HG02763 (cell line): ENCODE results near the gene ZNF549.

Experiments used
- ATAC-seq: cut with Tn5 transposase; IDR thresholded peaks from one replicate; pipeline ENCODE4 v1.9.1; 2021; ENCODE audit warnings: mild to moderate bottlenecking, moderate library complexity; ENCODE audit not compliant: unreplicated experiment

Gene ZNF549

GRCh38 chr19:57566396-57567265 lies 39.5 kb downstream of the ZNF549 start:
- no peak for ATAC-seq

- ATAC-seq = no peak
Observed at GRCh38 chr19:57570707-57571106, 43.6 kb downstream of the ZNF549 start.

DNA sequence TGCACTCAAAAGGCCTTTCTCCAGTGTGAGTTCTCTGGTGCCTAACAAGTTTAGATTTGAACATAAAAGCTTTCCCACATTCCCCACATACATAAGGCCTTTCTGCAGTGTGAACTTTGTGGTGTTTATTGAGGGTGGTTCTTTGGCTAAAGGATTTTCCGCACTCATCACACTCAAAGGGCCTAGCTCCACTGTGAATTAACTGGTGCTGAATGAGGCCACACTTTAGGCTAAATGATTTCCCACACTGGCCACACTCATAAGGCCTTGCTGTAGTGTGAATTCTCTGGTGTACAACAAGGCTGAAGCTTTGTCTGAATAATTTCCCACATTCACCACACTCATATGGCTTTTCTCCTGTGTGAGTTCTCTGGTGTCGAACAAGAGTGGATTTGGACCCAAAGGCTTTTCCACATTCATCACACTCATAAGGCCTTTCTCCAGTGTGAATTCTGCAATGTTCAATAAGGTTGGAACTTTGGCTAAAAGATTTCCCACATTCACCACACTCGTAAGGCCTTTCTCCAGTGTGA lies 45.3 kb downstream of the ZNF549 start:
- ATAC-seq = no peak

- ATAC-seq = no peak
Observed at GRCh38 chr19:57576661-57577060, 49.5 kb downstream of the ZNF549 start.

DNA sequence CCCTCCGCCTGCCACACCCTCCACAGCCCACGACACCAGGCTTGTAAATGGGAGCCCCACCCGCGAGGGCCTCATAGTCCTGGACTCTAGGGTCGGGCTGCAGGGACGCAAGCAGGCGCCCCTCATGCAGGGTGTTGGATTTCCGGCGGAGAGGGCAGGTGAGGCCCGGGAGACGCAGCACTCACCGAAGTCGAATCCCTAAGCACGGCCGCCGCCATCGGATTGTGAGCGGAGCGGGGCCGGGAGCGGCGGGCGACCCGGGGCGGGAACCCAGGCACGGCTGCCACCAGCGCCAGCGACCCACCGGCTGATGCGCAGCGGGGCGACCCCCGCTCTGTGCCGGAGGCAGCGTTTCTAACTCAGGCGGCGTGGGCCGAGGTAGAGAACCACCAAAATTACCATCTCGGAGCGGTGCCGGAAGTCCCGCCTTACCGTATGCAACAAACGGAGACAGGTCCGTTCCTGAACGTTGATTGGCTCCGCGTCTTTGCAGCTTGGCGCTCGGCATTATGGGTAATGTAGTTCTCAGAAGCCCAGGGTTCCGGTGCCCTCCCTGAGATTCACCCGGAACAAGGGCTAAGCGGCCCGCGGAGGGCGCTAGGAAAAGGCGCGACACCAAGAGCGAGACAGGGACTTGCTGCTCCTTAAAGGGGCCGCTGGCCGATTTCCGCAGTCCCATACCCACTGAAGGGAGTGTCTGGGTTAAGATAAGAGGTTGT lies 51.5 kb downstream of the ZNF549 start, which contains the start of gene ZNF416:
Gene ZNF416 (minus strand): TSS at position 425 of the 719 bp plus-strand sequence. CDS start 207 bp downstream, at position 218.
- ATAC-seq = peak; percentile 97

GRCh38 chr19:57583104-57583520 lies 56.0 kb downstream of the ZNF549 start:
- ATAC-seq = no peak

DNA sequence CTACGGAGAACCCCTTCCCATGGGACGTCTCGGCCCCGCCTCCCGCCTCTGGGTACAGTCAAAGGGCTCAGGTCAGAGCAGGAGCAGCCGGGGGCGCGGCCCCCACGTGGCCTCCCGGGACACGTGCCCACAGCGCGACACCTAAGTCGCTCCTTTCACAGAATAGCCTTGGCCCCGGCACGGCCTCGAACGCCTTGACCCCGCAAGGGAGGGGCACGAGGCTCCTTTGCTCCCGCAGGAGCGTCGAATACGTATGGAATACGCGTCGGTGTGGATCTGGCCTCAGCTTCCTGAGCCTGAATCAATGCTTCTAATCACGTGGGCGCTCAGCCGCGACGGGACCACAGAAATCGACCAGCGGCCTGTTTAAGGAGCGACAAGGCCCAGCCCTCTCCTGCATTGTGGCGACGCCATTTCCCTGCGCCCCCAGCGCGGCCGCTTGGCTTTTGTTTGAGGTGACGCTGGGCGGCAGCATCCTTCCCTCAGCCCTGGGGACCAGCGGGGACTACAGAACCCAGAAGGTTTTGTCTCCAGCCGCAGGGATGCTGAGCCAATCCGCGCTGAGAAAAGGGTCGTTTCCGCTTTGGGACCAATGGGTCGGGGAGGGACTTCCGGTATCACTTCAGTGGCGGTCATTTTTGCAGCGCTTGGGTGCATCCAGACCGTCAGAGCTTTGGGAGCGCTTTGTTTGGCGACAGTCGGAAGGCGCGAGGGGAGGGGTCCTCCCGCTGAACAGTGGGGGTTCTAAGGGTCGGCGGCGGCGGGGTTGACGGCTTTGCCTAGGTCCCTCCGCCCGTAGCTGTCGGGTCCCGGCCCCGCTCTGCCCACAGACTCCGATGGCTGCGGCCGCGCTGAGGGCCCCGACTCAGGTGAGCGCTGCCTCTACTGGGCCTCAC lies 56.6 kb downstream of the ZNF549 start, which contains the start of gene ZIK1:
Gene ZIK1 (plus strand): TSS at position 625 of the 896 bp plus-strand sequence. CDS start 212 bp downstream, at position 837.
- no peak for ATAC-seq

DNA sequence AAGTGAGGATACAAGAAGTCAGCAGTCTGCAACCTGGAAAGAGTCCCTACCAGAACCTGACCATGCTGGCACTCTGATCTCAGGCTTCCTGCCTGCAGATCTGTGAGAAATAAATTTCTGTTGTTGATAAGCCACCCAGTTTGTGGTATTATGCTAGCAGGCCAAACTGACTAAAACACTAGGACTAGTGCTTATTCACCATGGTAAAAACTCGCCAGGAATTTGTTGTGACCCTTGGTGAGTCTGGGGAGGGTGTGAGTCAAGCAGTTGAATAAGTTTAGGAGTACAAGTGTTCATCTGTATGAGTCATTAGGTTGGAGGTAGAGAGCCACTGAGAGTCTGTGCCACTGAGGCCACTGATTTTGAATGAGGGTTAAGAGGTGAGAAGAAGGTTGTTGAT lies 60.4 kb downstream of the ZNF549 start:
- ATAC-seq = no peak

DNA sequence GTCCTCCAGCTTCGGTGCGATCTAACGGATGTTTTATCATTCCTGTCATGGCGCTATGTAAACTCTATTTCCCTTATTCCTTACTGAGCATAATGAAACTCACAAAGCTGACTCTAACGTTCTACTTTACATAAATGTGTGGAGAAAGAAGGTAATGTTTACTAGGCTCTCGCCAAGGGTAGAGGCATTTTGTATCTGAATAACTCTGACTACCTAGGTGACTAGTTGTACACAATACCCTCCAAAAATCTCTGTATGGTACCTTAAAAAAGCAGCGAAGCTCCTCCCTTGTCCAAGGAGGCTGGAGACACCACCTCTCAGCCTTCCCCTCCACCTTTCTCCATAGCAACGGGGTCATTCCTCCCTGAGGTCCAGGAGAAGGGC lies 72.2 kb downstream of the ZNF549 start:
- peak; percentile 9 for ATAC-seq

GRCh38 chr19:57599761-57600383 lies 72.7 kb downstream of the ZNF549 start, which contains the start of gene ZNF530:
Gene ZNF530 (plus strand): TSS chr19:57599885. CDS start chr19:57604346, 4,461 bp downstream.
- ATAC-seq = peak; percentile 93

DNA sequence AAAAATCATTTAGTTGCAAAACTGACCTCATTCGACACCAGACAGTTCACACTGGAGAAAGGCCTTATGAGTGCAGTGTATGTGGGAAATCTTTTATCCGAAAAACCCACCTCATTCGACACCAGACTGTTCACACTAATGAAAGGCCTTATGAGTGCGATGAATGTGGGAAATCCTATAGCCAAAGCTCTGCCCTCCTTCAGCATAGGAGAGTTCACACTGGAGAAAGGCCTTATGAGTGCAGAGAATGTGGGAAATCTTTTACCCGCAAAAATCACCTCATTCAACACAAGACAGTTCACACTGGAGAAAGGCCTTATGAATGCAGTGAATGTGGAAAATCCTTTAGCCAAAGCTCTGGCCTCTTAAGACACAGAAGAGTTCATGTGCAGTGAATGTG lies 79.8 kb downstream of the ZNF549 start:
- no peak for ATAC-seq
